ENCODE results near the gene GNAL.

DNA sequence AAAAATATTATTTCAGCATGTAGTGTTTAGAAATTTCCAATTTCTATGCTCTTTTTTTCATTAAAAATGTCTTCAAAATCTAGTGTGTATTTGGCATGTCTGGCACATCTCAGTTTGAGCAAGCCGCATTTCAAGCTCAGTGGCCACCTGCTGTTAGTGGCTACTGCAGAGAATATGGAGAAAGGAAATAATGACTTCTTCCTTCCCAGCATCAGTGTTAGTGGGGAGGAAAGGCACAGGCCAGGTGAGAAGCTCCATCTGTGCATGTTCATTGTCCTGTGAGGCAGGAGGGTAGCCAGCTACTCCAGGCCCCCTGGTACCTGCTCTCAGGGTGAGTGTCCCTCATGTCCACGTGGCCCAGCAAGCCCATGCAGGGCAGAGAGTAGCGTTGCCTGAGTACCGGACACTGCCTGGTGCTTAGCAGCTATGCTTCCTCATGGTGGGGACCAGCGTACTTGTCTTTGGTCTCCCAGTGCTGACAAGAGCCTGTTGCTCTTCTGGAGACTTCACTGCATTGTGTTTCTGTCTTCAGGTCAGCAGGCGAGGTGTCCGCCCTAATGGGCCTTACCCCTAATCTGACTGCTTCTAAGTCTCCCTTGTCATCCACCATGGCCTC is 94.8 kb downstream of the GNAL start:
- TF ChIP-seq, protein P1, sequence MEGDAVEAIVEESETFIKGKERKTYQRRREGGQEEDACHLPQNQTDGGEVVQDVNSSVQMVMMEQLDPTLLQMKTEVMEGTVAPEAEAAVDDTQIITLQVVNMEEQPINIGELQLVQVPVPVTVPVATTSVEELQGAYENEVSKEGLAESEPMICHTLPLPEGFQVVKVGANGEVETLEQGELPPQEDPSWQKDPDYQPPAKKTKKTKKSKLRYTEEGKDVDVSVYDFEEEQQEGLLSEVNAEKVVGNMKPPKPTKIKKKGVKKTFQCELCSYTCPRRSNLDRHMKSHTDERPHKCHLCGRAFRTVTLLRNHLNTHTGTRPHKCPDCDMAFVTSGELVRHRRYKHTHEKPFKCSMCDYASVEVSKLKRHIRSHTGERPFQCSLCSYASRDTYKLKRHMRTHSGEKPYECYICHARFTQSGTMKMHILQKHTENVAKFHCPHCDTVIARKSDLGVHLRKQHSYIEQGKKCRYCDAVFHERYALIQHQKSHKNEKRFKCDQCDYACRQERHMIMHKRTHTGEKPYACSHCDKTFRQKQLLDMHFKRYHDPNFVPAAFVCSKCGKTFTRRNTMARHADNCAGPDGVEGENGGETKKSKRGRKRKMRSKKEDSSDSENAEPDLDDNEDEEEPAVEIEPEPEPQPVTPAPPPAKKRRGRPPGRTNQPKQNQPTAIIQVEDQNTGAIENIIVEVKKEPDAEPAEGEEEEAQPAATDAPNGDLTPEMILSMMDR (conservative IDR thresholded peaks at IDR 0.05; ENCODE audit: low read depth, low read length): no peak
- no peak for TF ChIP-seq RFX5 (IDR thresholded peaks at IDR 0.05; ENCODE audit: low read depth, low read length)
